Endothelial cell of umbilical vein (primary cell): ENCODE results near the gene ITGA6. TPM values are rescaled to one million over a fixed set of nuclear protein-coding genes. Genes with fewer than 3 reads are reported as not detected.

ENCODE experiments used
- BruUV-seq: library from RNA; stranded (reverse); fragments of 400-500 nt; replicated peaks from 2 replicates; lab custom pipeline; 2021; lab: Mats Ljungman, UMichigan
- CTCF ChIA-PET: fragments of 300-600, 350-600 bp; sonication (Branson Sonifier 250); formaldehyde crosslinking; loops from one replicate; lab custom pipeline; 2021; ENCODE audit warnings: antibody characterized with exemption, inconsistent platforms; lab: Charles Lee
- POLR2A ChIA-PET: fragments of 300-600, 350-600 bp; sonication (Branson Sonifier 250); formaldehyde crosslinking; loops from one replicate; lab custom pipeline; 2021; ENCODE audit warnings: antibody characterized with exemption, inconsistent platforms; lab: Charles Lee
- DNase-seq: peaks from one replicate; pipeline ENCODE4 v3.0.0-alpha.2; 2011; ENCODE audit warnings: low read depth, low spot score
- FAIRE-seq: peaks from 2 replicates; lab custom pipeline; 2011; peaks lifted over from hg19 to GRCh38; lab: Jason Lieb, UNC
- H2AFZ ChIP-seq: 2 replicates; pipeline ENCODE4 v1.6.0; 2012; ENCODE audit warnings: low read depth, low read length, control low read depth, inconsistent platforms
- H3K27ac ChIP-seq: 2 replicates; pipeline ENCODE4 v1.5.1; 2011; ENCODE audit warnings: low read depth, mild to moderate bottlenecking, control low read depth, low read length, moderate library complexity; ENCODE audit not compliant: insufficient read depth
- H3K27me3 ChIP-seq, 2 experiments: 2 replicates each; pipeline versions ENCODE4 v1.6.0 to v1.6.1; 2011; ENCODE audit warnings: low read length in 2 of 2, mixed read lengths in 1 of 2; ENCODE audit not compliant: control insufficient read depth in 2 of 2, insufficient read depth in 2 of 2
- H3K36me3 ChIP-seq, 2 experiments: 2 replicates in 1 of 2; 3 replicates in 1 of 2; pipeline ENCODE4 v1.5.1; 2011; ENCODE audit warnings: low read length in 2 of 2, mild to moderate bottlenecking in 1 of 2, moderate library complexity in 1 of 2; ENCODE audit not compliant: control insufficient read depth in 2 of 2, insufficient read depth in 2 of 2; ENCODE audit errors: extremely low read depth in 1 of 2
- H3K4me1 ChIP-seq: 3 replicates; pipeline ENCODE4 v1.5.1; 2011; ENCODE audit warnings: mild to moderate bottlenecking, low read length; ENCODE audit not compliant: control insufficient read depth, insufficient read depth; ENCODE audit errors: extremely low read depth
- H3K4me2 ChIP-seq: 2 replicates; pipeline ENCODE4 v1.6.1; 2011; ENCODE audit warnings: low read length, control low read depth, mixed read lengths; ENCODE audit not compliant: insufficient read depth
- H3K4me3 ChIP-seq, 3 experiments: fragments of 200-600 bp in 1 of 3; sonication (generic), shearing (Covaris generic) in 1 of 3; replicated peaks in 1 of 3; 2 replicates each; pipeline ENCODE4 v1.5.1; 2011 to 2016; ENCODE audit warnings: control low read depth in 3 of 3, low read length in 3 of 3, mild to moderate bottlenecking in 2 of 3, inconsistent platforms in 1 of 3, low read depth in 1 of 3, moderate library complexity in 1 of 3; ENCODE audit not compliant: insufficient read depth in 1 of 3
- H3K79me2 ChIP-seq: 2 replicates; pipeline ENCODE4 v1.6.0; 2012; ENCODE audit warnings: low read length, inconsistent platforms; ENCODE audit not compliant: control insufficient read depth, insufficient read depth
- H3K9ac ChIP-seq: replicated peaks from 2 replicates; pipeline ENCODE3; 2011; ENCODE audit warnings: low read length, control low read depth; ENCODE audit not compliant: insufficient read depth; ENCODE audit errors: extremely low read depth
- H3K9me1 ChIP-seq: replicated peaks from 3 replicates; pipeline ENCODE4 v1.6.0; 2011; ENCODE audit warnings: mild to moderate bottlenecking, low read length; ENCODE audit not compliant: control insufficient read depth, insufficient read depth; ENCODE audit errors: extremely low read depth
- H3K9me3 ChIP-seq: replicated peaks from 2 replicates; pipeline ENCODE4 v1.5.1; 2012; ENCODE audit warnings: low read length, inconsistent platforms; ENCODE audit not compliant: control insufficient read depth, insufficient read depth
- H4K20me1 ChIP-seq: replicated peaks from 2 replicates; pipeline ENCODE3; 2011; ENCODE audit warnings: mild to moderate bottlenecking, low read length; ENCODE audit not compliant: control insufficient read depth, insufficient read depth; ENCODE audit errors: extremely low read depth
- CTCF ChIP-seq, 2 donors: IDR thresholded peaks; 1 replicate in 1 of 2; 2 replicates in 1 of 2; pipeline ENCODE4 v1.5.1; 2011; ENCODE audit warnings: low read length in 2 of 2, mild to moderate bottlenecking in 2 of 2, moderate library complexity in 2 of 2, control low read depth in 1 of 2, inconsistent platforms in 1 of 2, low read depth in 1 of 2; ENCODE audit not compliant: insufficient read depth in 1 of 2; ENCODE audit errors: extremely low read depth in 1 of 2
- EZH2 ChIP-seq: IDR thresholded peaks from 2 replicates; pipeline ENCODE4 v1.6.1; 2012; ENCODE audit warnings: borderline replicate concordance, low read depth, mild to moderate bottlenecking, moderate library complexity, low read length, inconsistent platforms; ENCODE audit not compliant: severe bottlenecking
- FOS ChIP-seq: IDR thresholded peaks from 2 replicates; pipeline ENCODE4 v1.6.1; 2011; ENCODE audit warnings: mild to moderate bottlenecking, low read length, moderate library complexity, borderline replicate concordance; ENCODE audit not compliant: insufficient read depth
- GATA2 ChIP-seq: IDR thresholded peaks from 2 replicates; pipeline ENCODE4 v1.7.0; 2011; ENCODE audit warnings: low read depth, mild to moderate bottlenecking, moderate library complexity, mixed read lengths, low read length; ENCODE audit not compliant: insufficient read length, insufficient read depth
- JUN ChIP-seq: IDR thresholded peaks from 2 replicates; pipeline ENCODE4 v1.6.1; 2011; ENCODE audit warnings: borderline replicate concordance, low read depth; ENCODE audit not compliant: insufficient read length, insufficient read depth
- MAX ChIP-seq: IDR thresholded peaks from 2 replicates; pipeline ENCODE4 v1.6.1; 2011; ENCODE audit not compliant: insufficient read depth, insufficient read length
- MYC ChIP-seq: IDR thresholded peaks from one replicate; pipeline ENCODE4 v1.6.1; 2011; ENCODE audit warnings: mild to moderate bottlenecking, low read depth, low read length
- POLR2A ChIP-seq: IDR thresholded peaks from 2 replicates; pipeline ENCODE4 v1.6.1; 2012; ENCODE audit warnings: low read depth, mild to moderate bottlenecking, control low read depth, low read length
- POLR2AphosphoS5 ChIP-seq: IDR thresholded peaks from 2 replicates; pipeline ENCODE4 v1.6.1; 2012; ENCODE audit warnings: low read depth, mild to moderate bottlenecking, control low read depth, low read length, moderate library complexity; ENCODE audit not compliant: insufficient read depth
- dilution Hi-C: fragments of 300-500 bp; cut with MboI; formaldehyde crosslinking; loops from one replicate; pipeline ENCODE4 v1.15.0; 2019; ENCODE audit warnings: low sequenced_read_pairs; ENCODE audit not compliant: extremely low pct_ligation_motif_present
- intact Hi-C: fragments of 100-400 bp; cut with micrococcal nuclease; formaldehyde crosslinking; loops from one replicate; pipeline ENCODE4 v1.10.0; 2022
- polyA plus RNA-seq, 4 experiments: library from polyadenylated mRNA; depleted of rRNA in 3 of 4; stranded (reverse) in 3 of 4; unstranded in 1 of 4; fragments of >200 nt; gene quantifications; 2 replicates each; pipeline versions ENCODE4 v1.2.1 to v1.2.3, GENCODE V29; 2011 to 2012; ENCODE audit warnings: missing spikeins in 1 of 4
- total RNA-seq: library from RNA; stranded (reverse); gene quantifications from 2 replicates; pipeline ENCODE4 v1.2.3, GENCODE V29; 2021

The ITGA6 gene
- total and polyA plus RNA-seq, 2 donors (not counting 3 experiments of a cell fraction or from before 2014, with no cell fraction given): 24.9 to 208 TPM

GRCh38 chr2:172455121-172455515 lies 27.7 kb downstream of the ITGA6 start:
- H4K20me1 ChIP-seq: no peaks in the 10 kb centered on the region
- no peaks in the 10 kb centered on the region for H3K9me1 ChIP-seq
- H3K36me3 ChIP-seq: no peaks in the 10 kb centered on the region
- no peak overlapping the region for H2AFZ ChIP-seq
- no TSS peak for BruUV-seq
- H3K4me2 ChIP-seq: no peak overlapping the region
- POLR2A ChIA-PET: no interaction called here
- no peak for TF ChIP-seq GATA2
- TF ChIP-seq MYC: no peak
- TF ChIP-seq POLR2AphosphoS5: no peak
- no peak for TF ChIP-seq POLR2A
- no peak for TF ChIP-seq JUN
- no peak for TF ChIP-seq FOS
- no peak for TF ChIP-seq EZH2
- TF ChIP-seq CTCF (IDR thresholded peaks at IDR 0.05; ENCODE audit: extremely low read depth in 1 of 2, insufficient read depth in 1 of 2, low read depth in 1 of 2, low read length in 2 of 2): no peak
- TF ChIP-seq MAX: no peak
- CTCF ChIA-PET: interaction anchor here (0.8 to 1.0 kb wide), 3 partner anchors 9 to 30 kb away, joined by 3 read pairs; no protein-coding TSS in a partner anchor
- FAIRE-seq (no peak), DNase-seq (no peak)
- no peak overlapping the region for H3K27ac ChIP-seq
- no peak overlapping the region for H3K9ac ChIP-seq
- no peaks in the 10 kb centered on the region for H3K9me3 ChIP-seq
- no peaks in the 10 kb centered on the region for H3K27me3 ChIP-seq
- H3K4me3 ChIP-seq: no peak overlapping the region
- dilution Hi-C loops (no loop called here), intact Hi-C loops (no loop called here)
- peaks cover 6% of the 10 kb centered on the region for H3K4me1 ChIP-seq
- peaks cover 61% of the 10 kb centered on the region for H3K79me2 ChIP-seq
